ENCODE data around the gene IRF2.
"Not testable (repeated sequence)": the region's sequence is repeated elsewhere in the genome, so short reads cannot be mapped to it uniquely, and the experiment has no call there.

Gene IRF2

GRCh38 chr4:184342857-184343237, 131.5 kb downstream of the IRF2 start:
- not testable (repeated sequence) for DNase-seq

GRCh38 chr4:184342167-184342856, 132.0 kb downstream of the IRF2 start:
- DNase-seq = no peak

- DNase-seq = not testable (repeated sequence)
Measured at GRCh38 chr4:184339398-184340193, 134.8 kb downstream of the IRF2 start.

GRCh38 chr4:184337907-184338306, 136.4 kb downstream of the IRF2 start:
- DNase-seq = no peak

Data from GDM1 (cell line).